WTC11 (cell line): ENCODE measurements around the gene DHRS7. TPM values are rescaled to one million over a fixed set of nuclear protein-coding genes. Genes with fewer than 3 reads are reported as not detected.

Source experiments
- ATAC-seq: fragments of 200-7000 bp; cut with Tn5 transposase; 2 replicates; pipeline ENCODE4 v1.10.0; 2021; ENCODE audit warnings: mild to moderate bottlenecking, moderate library complexity
- CTCF ChIA-PET: fragments of 300-600 bp; sonication (Branson Sonifier 250); formaldehyde crosslinking; loops from one replicate; lab custom pipeline; 2021; ENCODE audit warnings: antibody characterized with exemption; lab: Charles Lee
- POLR2A ChIA-PET: fragments of 350-600 bp; sonication (Branson Sonifier 250); formaldehyde crosslinking; loops from one replicate; lab custom pipeline; 2021; ENCODE audit warnings: antibody characterized with exemption; lab: Charles Lee
- DNase-seq: peaks from one replicate; pipeline ENCODE4 v3.0.0; 2021; ENCODE audit warnings: low spot score
- H3K27ac Mint-ChIP-seq: 2 replicates; pipeline ENCODE4 v1.8.0; 2021; ENCODE audit warnings: mixed read lengths
- H3K27me3 Mint-ChIP-seq: 2 replicates; pipeline ENCODE4 v1.8.0; 2021; ENCODE audit warnings: low read depth, mild to moderate bottlenecking, moderate library complexity, mixed read lengths
- H3K36me3 Mint-ChIP-seq: 2 replicates; pipeline ENCODE4 v1.8.0; 2021; ENCODE audit warnings: mixed read lengths
- H3K4me1 Mint-ChIP-seq: 2 replicates; pipeline ENCODE4 v1.8.0; 2022; ENCODE audit warnings: mixed read lengths
- H3K4me3 Mint-ChIP-seq: 2 replicates; pipeline ENCODE4 v1.8.0; 2021; ENCODE audit warnings: mild to moderate bottlenecking, moderate library complexity, mixed read lengths
- H3K9me3 Mint-ChIP-seq: 2 replicates; pipeline ENCODE4 v1.8.0; 2021; ENCODE audit warnings: mixed read lengths
- E2F1 ChIP-seq: sonication (generic); formaldehyde crosslinking; IDR thresholded peaks from 2 replicates; pipeline ENCODE4 v1.8.0; 2022; ENCODE audit warnings: mild to moderate bottlenecking, missing genetic modification reagents
- FOXJ3 ChIP-seq: sonication (generic); formaldehyde crosslinking; IDR thresholded peaks from 2 replicates; pipeline ENCODE4 v1.9.0; 2021; ENCODE audit warnings: missing genetic modification reagents, mild to moderate bottlenecking, borderline replicate concordance
- GTF2I ChIP-seq: fragments of 250-450 bp; sonication (Bioruptor Pico); conservative IDR thresholded peaks from 2 replicates; pipeline ENCODE4 v1.4.0; 2021; ENCODE audit warnings: mild to moderate bottlenecking
- JAZF1 ChIP-seq: fragments of 250-450 bp; sonication (Bioruptor Pico); IDR thresholded peaks from 2 replicates; pipeline ENCODE4 v1.9.0; 2021; ENCODE audit warnings: moderate library complexity, mild to moderate bottlenecking, inconsistent platforms
- KAT7 ChIP-seq: sonication (generic); formaldehyde crosslinking; IDR thresholded peaks from 2 replicates; pipeline ENCODE4 v1.8.1; 2023; ENCODE audit warnings: missing genetic modification reagents, mild to moderate bottlenecking, borderline replicate concordance
- NFATC4 ChIP-seq: fragments of 250-450 bp; sonication (Bioruptor Pico); IDR thresholded peaks from 2 replicates; pipeline ENCODE4 v1.9.0; 2021; ENCODE audit warnings: mild to moderate bottlenecking
- NFE2L1 ChIP-seq: sonication (generic); formaldehyde crosslinking; IDR thresholded peaks from 2 replicates; pipeline ENCODE4 v1.8.1; 2023; ENCODE audit warnings: missing genetic modification reagents
- NFYB ChIP-seq: sonication (generic); formaldehyde crosslinking; conservative IDR thresholded peaks from 2 replicates; pipeline ENCODE4 v1.8.0; 2022; ENCODE audit warnings: low read depth, missing genetic modification reagents
- NR1H2 ChIP-seq: sonication (generic); formaldehyde crosslinking; IDR thresholded peaks from 2 replicates; pipeline ENCODE4 v1.9.0; 2021; ENCODE audit warnings: mild to moderate bottlenecking, moderate library complexity, missing genetic modification reagents
- PRDM15 ChIP-seq: sonication (generic); formaldehyde crosslinking; IDR thresholded peaks from 2 replicates; pipeline ENCODE4 v1.8.0; 2022; ENCODE audit warnings: missing genetic modification reagents
- PRRX2 ChIP-seq: fragments of 250-450 bp; sonication (Bioruptor Pico); IDR thresholded peaks from 2 replicates; pipeline ENCODE4 v1.8.0; 2021; ENCODE audit warnings: mild to moderate bottlenecking
- STAT6 ChIP-seq: sonication (generic); formaldehyde crosslinking; conservative IDR thresholded peaks from 2 replicates; pipeline ENCODE4 v1.8.1; 2023; ENCODE audit warnings: mild to moderate bottlenecking, low read depth, missing genetic modification reagents, moderate library complexity
- TEAD1 ChIP-seq: sonication (generic); formaldehyde crosslinking; IDR thresholded peaks from 2 replicates; pipeline ENCODE4 v1.8.0; 2022; ENCODE audit warnings: mild to moderate bottlenecking, missing genetic modification reagents
- ZNF121 ChIP-seq: sonication (generic); formaldehyde crosslinking; IDR thresholded peaks from 2 replicates; pipeline ENCODE4 v1.8.0; 2023; ENCODE audit warnings: missing genetic modification reagents
- ZNF263 ChIP-seq: sonication (generic); formaldehyde crosslinking; IDR thresholded peaks from 2 replicates; pipeline ENCODE4 v1.8.1; 2022; ENCODE audit warnings: low read depth, mild to moderate bottlenecking, moderate library complexity, missing genetic modification reagents
- ZNF416 ChIP-seq: fragments of 250-450 bp; sonication (Bioruptor Pico); IDR thresholded peaks from 2 replicates; pipeline ENCODE4 v1.9.0; 2021; ENCODE audit warnings: mild to moderate bottlenecking, inconsistent platforms
- total RNA-seq: library from RNA; stranded (reverse); gene quantifications from 3 replicates; pipeline ENCODE4 v1.2.3, GENCODE V29; 2021
- TF ChIP-seq, protein P1 (sequence below): fragments of 250-450 bp; sonication (Bioruptor Pico); IDR thresholded peaks from 2 replicates; pipeline ENCODE4 v1.9.0; 2021; ENCODE audit warnings: mild to moderate bottlenecking
- TF ChIP-seq, protein P2 (sequence below): fragments of 250-450 bp; sonication (Bioruptor Pico); IDR thresholded peaks from 2 replicates; pipeline ENCODE4 v1.9.0; 2021; ENCODE audit warnings: mild to moderate bottlenecking
- TF ChIP-seq, protein P3 (sequence below): fragments of 200-600 bp; IDR thresholded peaks from 2 replicates; pipeline ENCODE4 v1.8.0; 2022; ENCODE audit warnings: antibody characterized with exemption

Gene DHRS7
- total RNA-seq, 1 experiment from 2014 or later = 39.9 TPM

DNA sequence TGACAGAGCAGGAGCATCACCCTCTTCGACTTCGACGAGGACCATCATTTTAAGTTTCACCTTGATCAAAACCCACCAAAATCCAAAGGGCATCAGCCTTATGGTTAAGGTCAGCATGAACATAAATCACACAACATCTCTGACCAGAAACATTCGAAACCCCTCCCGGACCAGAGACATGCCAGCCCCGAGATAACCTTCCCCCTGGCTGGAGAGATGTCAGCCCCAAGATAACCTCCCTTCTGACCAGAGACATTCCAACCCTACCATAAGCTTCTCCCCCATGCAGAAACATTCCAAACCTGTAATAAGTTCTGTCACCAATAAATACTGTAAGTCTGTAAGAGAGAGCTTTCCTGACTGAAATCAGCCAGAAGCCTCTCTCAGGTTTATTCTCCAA is 67.2 kb downstream of the DHRS7 start:
- H3K4me1 Mint-ChIP-seq = peaks cover 42% of the 10 kb centered on the region
- no peak overlapping the region for H3K4me3 Mint-ChIP-seq
- TF ChIP-seq, protein P1, sequence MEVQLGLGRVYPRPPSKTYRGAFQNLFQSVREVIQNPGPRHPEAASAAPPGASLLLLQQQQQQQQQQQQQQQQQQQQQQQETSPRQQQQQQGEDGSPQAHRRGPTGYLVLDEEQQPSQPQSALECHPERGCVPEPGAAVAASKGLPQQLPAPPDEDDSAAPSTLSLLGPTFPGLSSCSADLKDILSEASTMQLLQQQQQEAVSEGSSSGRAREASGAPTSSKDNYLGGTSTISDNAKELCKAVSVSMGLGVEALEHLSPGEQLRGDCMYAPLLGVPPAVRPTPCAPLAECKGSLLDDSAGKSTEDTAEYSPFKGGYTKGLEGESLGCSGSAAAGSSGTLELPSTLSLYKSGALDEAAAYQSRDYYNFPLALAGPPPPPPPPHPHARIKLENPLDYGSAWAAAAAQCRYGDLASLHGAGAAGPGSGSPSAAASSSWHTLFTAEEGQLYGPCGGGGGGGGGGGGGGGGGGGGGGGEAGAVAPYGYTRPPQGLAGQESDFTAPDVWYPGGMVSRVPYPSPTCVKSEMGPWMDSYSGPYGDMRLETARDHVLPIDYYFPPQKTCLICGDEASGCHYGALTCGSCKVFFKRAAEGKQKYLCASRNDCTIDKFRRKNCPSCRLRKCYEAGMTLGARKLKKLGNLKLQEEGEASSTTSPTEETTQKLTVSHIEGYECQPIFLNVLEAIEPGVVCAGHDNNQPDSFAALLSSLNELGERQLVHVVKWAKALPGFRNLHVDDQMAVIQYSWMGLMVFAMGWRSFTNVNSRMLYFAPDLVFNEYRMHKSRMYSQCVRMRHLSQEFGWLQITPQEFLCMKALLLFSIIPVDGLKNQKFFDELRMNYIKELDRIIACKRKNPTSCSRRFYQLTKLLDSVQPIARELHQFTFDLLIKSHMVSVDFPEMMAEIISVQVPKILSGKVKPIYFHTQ (CRISPR knock-in tag) = no peak
- TF ChIP-seq PRDM15 (CRISPR knock-in tag) (no peak), PRRX2 (CRISPR knock-in tag) (no peak), FOXJ3 (CRISPR knock-in tag) (no peak)
- POLR2A ChIA-PET = no interaction called here
- ATAC-seq (no peak), DNase-seq (no peak)
- no peaks in the 10 kb centered on the region for H3K27me3 Mint-ChIP-seq
- H3K27ac Mint-ChIP-seq = peak overlapping the region; percentile 88; the same call in 1 of the 2 replicates
- CTCF ChIA-PET = no interaction called here
- peaks cover 19% of the 10 kb centered on the region for H3K36me3 Mint-ChIP-seq
- H3K9me3 Mint-ChIP-seq = peaks cover 3% of the 10 kb centered on the region; the same call in 1 of the 2 replicates

DNA sequence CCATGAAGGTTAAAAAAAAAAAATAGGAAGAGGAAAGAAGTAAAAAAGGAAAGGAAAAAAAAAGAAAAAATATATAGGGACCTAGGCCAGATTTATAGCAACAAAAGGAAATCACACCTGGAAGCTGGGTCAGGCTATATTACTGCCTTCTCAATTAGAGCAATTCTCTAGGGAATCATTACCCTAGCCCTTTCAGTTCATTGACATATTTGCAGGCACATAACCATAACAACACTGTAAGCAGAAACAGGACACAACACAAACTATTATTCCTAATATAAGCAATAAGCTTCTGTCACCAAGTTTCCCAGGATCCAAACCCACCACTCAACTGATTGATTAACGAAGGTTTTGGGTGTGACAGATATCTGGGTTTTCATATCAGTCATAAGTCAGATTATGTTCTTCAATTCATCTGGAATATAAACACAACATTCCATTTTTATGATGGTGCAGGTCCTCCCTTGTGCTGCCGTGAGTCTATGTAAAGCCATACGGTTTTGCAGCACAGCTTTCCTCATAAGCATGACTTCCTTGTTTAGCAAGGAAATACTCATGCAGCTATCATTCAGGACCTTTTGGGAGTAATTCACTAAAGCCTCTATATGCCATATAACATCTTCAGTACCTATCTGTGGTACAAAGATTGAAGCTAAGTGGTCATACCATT is 69.3 kb downstream of the DHRS7 start:
- DNase-seq = no peak
- CTCF ChIA-PET = interaction anchor here (1.0 kb wide), 1 partner anchor 131 kb away, joined by 3 read pairs; no protein-coding TSS in a partner anchor
- H3K4me3 Mint-ChIP-seq = no peak overlapping the region
- peaks cover 19% of the 10 kb centered on the region for H3K36me3 Mint-ChIP-seq
- no peak for ATAC-seq
- H3K27me3 Mint-ChIP-seq = no peaks in the 10 kb centered on the region
- peaks cover 3% of the 10 kb centered on the region; the same call in 1 of the 2 replicates for H3K9me3 Mint-ChIP-seq
- peaks cover 34% of the 10 kb centered on the region for H3K4me1 Mint-ChIP-seq
- POLR2A ChIA-PET = no interaction called here
- no peak overlapping the region for H3K27ac Mint-ChIP-seq
- TF ChIP-seq, protein P1 (CRISPR knock-in tag) = no peak
- no peak for TF ChIP-seq GTF2I
- TF ChIP-seq NR1H2 (CRISPR knock-in tag) = no peak
- TF ChIP-seq KAT7 (CRISPR knock-in tag) = no peak
- TF ChIP-seq ZNF121 = no peak
- TF ChIP-seq ZNF263 (CRISPR knock-in tag) = no peak
- no peak for TF ChIP-seq E2F1 (CRISPR knock-in tag)
- TF ChIP-seq NFE2L1 (CRISPR knock-in tag) = no peak
- TF ChIP-seq TEAD1 (CRISPR knock-in tag) = no peak
- no peak for TF ChIP-seq STAT6 (CRISPR knock-in tag)
- no peak for TF ChIP-seq JAZF1 (CRISPR knock-in tag)
- TF ChIP-seq, protein P2, sequence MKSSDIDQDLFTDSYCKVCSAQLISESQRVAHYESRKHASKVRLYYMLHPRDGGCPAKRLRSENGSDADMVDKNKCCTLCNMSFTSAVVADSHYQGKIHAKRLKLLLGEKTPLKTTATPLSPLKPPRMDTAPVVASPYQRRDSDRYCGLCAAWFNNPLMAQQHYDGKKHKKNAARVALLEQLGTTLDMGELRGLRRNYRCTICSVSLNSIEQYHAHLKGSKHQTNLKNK (CRISPR knock-in tag) = no peak
- TF ChIP-seq ZNF416 = no peak
- TF ChIP-seq, protein P3, sequence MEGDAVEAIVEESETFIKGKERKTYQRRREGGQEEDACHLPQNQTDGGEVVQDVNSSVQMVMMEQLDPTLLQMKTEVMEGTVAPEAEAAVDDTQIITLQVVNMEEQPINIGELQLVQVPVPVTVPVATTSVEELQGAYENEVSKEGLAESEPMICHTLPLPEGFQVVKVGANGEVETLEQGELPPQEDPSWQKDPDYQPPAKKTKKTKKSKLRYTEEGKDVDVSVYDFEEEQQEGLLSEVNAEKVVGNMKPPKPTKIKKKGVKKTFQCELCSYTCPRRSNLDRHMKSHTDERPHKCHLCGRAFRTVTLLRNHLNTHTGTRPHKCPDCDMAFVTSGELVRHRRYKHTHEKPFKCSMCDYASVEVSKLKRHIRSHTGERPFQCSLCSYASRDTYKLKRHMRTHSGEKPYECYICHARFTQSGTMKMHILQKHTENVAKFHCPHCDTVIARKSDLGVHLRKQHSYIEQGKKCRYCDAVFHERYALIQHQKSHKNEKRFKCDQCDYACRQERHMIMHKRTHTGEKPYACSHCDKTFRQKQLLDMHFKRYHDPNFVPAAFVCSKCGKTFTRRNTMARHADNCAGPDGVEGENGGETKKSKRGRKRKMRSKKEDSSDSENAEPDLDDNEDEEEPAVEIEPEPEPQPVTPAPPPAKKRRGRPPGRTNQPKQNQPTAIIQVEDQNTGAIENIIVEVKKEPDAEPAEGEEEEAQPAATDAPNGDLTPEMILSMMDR = no peak
- TF ChIP-seq NFATC4 (CRISPR knock-in tag) = no peak
- TF ChIP-seq NFYB (CRISPR knock-in tag) = no peak
